ENCODE data around the gene SUN3. TPM values are rescaled to one million over a fixed set of nuclear protein-coding genes. Genes with fewer than 3 reads are reported as not detected.

Gene SUN3
- polyA plus RNA-seq, 1 donor from 2014 or later: not detected

DNA sequence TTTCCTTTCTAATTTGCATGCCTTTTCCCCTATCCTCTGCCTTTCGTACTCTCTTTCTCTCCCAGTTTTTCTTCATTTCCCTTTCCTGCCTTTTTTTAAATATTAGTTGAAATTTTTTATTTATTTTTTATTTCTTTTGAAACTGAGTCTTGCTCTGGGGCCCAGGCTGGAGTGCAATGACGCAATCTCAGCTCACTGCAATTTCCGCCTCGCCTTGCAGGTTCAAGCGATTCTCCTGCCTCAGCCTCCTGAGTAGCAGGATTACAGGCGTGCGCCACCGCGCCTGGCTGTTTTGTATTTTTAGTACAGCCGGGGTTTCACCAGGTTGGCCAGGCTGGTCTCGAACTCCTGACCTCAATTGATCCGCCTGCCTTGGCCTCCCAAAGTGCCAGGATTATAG lies 29.5 kb downstream of the SUN3 start:
- H3K9me2 ChIP-seq (ENCODE audit: insufficient read depth, low read length): no peaks in the 10 kb centered on the region
- no peak for TF ChIP-seq SMC3 (conservative IDR thresholded peaks at IDR 0.05; ENCODE audit: poor library complexity)
- TF ChIP-seq POLR2AphosphoS5 (IDR thresholded peaks at IDR 0.05): no peak
- H3K9ac ChIP-seq (ENCODE audit: low read length): no peak overlapping the region
- no peak overlapping the region for H2AFZ ChIP-seq (ENCODE audit: low read depth, low read length)
- no peaks in the 10 kb centered on the region for H3K79me2 ChIP-seq (replicated peaks; ENCODE audit: insufficient read depth, low read length)
- no peak overlapping the region for H3K4me3 ChIP-seq (ENCODE audit: low read length)
- no peaks in the 10 kb centered on the region for H3K27me3 ChIP-seq (ENCODE audit: insufficient read depth, low read depth, low read length)
- H3K36me3 ChIP-seq (ENCODE audit: insufficient read depth, low read length): no peaks in the 10 kb centered on the region
- no peaks in the 10 kb centered on the region for H3F3A ChIP-seq (ENCODE audit: insufficient read depth, low read length, poor library complexity, severe bottlenecking)
- no peak overlapping the region for H3K27ac ChIP-seq (ENCODE audit: low read length)
- H3K4me2 ChIP-seq (ENCODE audit: low read length): no peak overlapping the region
- no peaks in the 10 kb centered on the region for H3K9me3 ChIP-seq (ENCODE audit: low read length)
- H4K20me1 ChIP-seq (ENCODE audit: insufficient read depth): no peaks in the 10 kb centered on the region

GRCh38 chr7:47992446-47992845 lies 36.5 kb downstream of the SUN3 start:
- Histone ChIP-seq H3K9me3 (ENCODE audit: low read length) (no peaks in the 10 kb centered on the region), H3K36me3 (ENCODE audit: insufficient read depth, low read length) (no peaks in the 10 kb centered on the region), H2AFZ (ENCODE audit: low read depth, low read length) (no peak overlapping the region), H4K20me1 (ENCODE audit: insufficient read depth) (no peaks in the 10 kb centered on the region), H3K27me3 (ENCODE audit: insufficient read depth, low read depth, low read length) (no peaks in the 10 kb centered on the region), H3K4me2 (ENCODE audit: low read length) (no peak overlapping the region), H3K9me2 (ENCODE audit: insufficient read depth, low read length) (no peaks in the 10 kb centered on the region), H3K9ac (ENCODE audit: low read length) (no peak overlapping the region), H3F3A (ENCODE audit: insufficient read depth, low read length, poor library complexity, severe bottlenecking) (no peaks in the 10 kb centered on the region), H3K79me2 (replicated peaks; ENCODE audit: insufficient read depth, low read length) (no peaks in the 10 kb centered on the region), H3K27ac (ENCODE audit: low read length) (no peak overlapping the region), H3K4me3 (ENCODE audit: low read length) (no peak overlapping the region)
- TF ChIP-seq CTCF (IDR thresholded peaks at IDR 0.05; ENCODE audit: poor library complexity, severe bottlenecking): no peak
- TF ChIP-seq POLR2AphosphoS5 (IDR thresholded peaks at IDR 0.05): no peak
- TF ChIP-seq, protein P1, sequence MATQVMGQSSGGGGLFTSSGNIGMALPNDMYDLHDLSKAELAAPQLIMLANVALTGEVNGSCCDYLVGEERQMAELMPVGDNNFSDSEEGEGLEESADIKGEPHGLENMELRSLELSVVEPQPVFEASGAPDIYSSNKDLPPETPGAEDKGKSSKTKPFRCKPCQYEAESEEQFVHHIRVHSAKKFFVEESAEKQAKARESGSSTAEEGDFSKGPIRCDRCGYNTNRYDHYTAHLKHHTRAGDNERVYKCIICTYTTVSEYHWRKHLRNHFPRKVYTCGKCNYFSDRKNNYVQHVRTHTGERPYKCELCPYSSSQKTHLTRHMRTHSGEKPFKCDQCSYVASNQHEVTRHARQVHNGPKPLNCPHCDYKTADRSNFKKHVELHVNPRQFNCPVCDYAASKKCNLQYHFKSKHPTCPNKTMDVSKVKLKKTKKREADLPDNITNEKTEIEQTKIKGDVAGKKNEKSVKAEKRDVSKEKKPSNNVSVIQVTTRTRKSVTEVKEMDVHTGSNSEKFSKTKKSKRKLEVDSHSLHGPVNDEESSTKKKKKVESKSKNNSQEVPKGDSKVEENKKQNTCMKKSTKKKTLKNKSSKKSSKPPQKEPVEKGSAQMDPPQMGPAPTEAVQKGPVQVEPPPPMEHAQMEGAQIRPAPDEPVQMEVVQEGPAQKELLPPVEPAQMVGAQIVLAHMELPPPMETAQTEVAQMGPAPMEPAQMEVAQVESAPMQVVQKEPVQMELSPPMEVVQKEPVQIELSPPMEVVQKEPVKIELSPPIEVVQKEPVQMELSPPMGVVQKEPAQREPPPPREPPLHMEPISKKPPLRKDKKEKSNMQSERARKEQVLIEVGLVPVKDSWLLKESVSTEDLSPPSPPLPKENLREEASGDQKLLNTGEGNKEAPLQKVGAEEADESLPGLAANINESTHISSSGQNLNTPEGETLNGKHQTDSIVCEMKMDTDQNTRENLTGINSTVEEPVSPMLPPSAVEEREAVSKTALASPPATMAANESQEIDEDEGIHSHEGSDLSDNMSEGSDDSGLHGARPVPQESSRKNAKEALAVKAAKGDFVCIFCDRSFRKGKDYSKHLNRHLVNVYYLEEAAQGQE (IDR thresholded peaks at IDR 0.05; ENCODE audit: borderline replicate concordance): no peak
- no peak for TF ChIP-seq MXI1 (conservative IDR thresholded peaks at IDR 0.05; ENCODE audit: poor library complexity, severe bottlenecking)
- TF ChIP-seq EP300 (conservative IDR thresholded peaks at IDR 0.05; ENCODE audit: poor library complexity, severe bottlenecking): no peak
- no peak for TF ChIP-seq RAD21 (conservative IDR thresholded peaks at IDR 0.05)
- no peak for TF ChIP-seq EZH2 (IDR thresholded peaks at IDR 0.05; ENCODE audit: borderline replicate concordance, insufficient read depth, low read length, poor library complexity, severe bottlenecking)
- no peak for TF ChIP-seq SMC3 (conservative IDR thresholded peaks at IDR 0.05; ENCODE audit: poor library complexity)
- no peak for TF ChIP-seq TAF1 (IDR thresholded peaks at IDR 0.05; ENCODE audit: low read depth)
